ENCODE results near the gene LFNG.

GRCh38 chr7:2551418-2551817 is 31.8 kb downstream of the LFNG start:
- TF ChIP-seq, protein P1, sequence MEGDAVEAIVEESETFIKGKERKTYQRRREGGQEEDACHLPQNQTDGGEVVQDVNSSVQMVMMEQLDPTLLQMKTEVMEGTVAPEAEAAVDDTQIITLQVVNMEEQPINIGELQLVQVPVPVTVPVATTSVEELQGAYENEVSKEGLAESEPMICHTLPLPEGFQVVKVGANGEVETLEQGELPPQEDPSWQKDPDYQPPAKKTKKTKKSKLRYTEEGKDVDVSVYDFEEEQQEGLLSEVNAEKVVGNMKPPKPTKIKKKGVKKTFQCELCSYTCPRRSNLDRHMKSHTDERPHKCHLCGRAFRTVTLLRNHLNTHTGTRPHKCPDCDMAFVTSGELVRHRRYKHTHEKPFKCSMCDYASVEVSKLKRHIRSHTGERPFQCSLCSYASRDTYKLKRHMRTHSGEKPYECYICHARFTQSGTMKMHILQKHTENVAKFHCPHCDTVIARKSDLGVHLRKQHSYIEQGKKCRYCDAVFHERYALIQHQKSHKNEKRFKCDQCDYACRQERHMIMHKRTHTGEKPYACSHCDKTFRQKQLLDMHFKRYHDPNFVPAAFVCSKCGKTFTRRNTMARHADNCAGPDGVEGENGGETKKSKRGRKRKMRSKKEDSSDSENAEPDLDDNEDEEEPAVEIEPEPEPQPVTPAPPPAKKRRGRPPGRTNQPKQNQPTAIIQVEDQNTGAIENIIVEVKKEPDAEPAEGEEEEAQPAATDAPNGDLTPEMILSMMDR (IDR thresholded peaks at IDR 0.05) = no peak
- TF ChIP-seq EZH2 (IDR thresholded peaks at IDR 0.05) = no peak

All from neural progenitor cell (in vitro differentiated cells).